SU-DHL-6 (cell line): Measurements from ENCODE around the gene TRPM1.

ENCODE experiments used
- CTCF ChIP-seq: fragments of 200-600 bp; sonication (generic); IDR thresholded peaks from one replicate; pipeline ENCODE4 v1.5.1; 2017; ENCODE audit warnings: antibody characterized with exemption, mild to moderate bottlenecking, low read length, moderate library complexity; ENCODE audit not compliant: insufficient read depth, poor library complexity, severe bottlenecking
- EZH2phosphoT487 ChIP-seq: fragments of 200-600 bp; sonication (generic), shearing (Covaris generic); conservative IDR thresholded peaks from 2 replicates; pipeline ENCODE4 v1.6.1; 2018; ENCODE audit warnings: mild to moderate bottlenecking, antibody characterized with exemption, low read length, moderate library complexity, mixed read lengths

GRCh38 chr15:31101262-31102038 lies at the start of gene TRPM1:
- TF ChIP-seq EZH2phosphoT487 (no peak), CTCF (no peak)
